NB4 (cell line): ENCODE data around the gene TRIM38.

Experiments
- DNase-seq: peaks from one replicate; pipeline ENCODE4 v3.0.0; 2010; ENCODE audit warnings: low read depth
- H3K4me3 ChIP-seq: one replicate; pipeline ENCODE4 v1.5.1; 2011; ENCODE audit warnings: mild to moderate bottlenecking, low read depth, low read length, moderate library complexity
- CTCF ChIP-seq: IDR thresholded peaks from one replicate; pipeline ENCODE4 v1.5.1; 2012; ENCODE audit warnings: low read depth, low read length
- MYC ChIP-seq: IDR thresholded peaks from 2 replicates; pipeline ENCODE4 v1.6.1; 2011; ENCODE audit warnings: low read depth, low read length
- POLR2A ChIP-seq: IDR thresholded peaks from 2 replicates; pipeline ENCODE4 v1.6.1; 2011; ENCODE audit warnings: mild to moderate bottlenecking; ENCODE audit not compliant: insufficient read length; ENCODE audit errors: extremely low read depth
- TF ChIP-seq, protein P1 (sequence below): IDR thresholded peaks from 2 replicates; pipeline ENCODE4 v1.6.1; 2011; ENCODE audit warnings: low read depth, low read length

TRIM38 gene

GRCh38 chr6:26033085-26033940 lies 70.7 kb downstream of the TRIM38 start:
- DNase-seq: peak; percentile 98
- H3K4me3 ChIP-seq: peak overlapping the region; percentile 79
- TF ChIP-seq, protein P1, sequence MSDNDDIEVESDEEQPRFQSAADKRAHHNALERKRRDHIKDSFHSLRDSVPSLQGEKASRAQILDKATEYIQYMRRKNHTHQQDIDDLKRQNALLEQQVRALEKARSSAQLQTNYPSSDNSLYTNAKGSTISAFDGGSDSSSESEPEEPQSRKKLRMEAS: no peak
- peak; percentile 83 for TF ChIP-seq POLR2A

GRCh38 chr6:26033941-26034354 lies 71.3 kb downstream of the TRIM38 start:
- DNase-seq: peak; percentile 82
- TF ChIP-seq, protein P1: no peak
- no peak for TF ChIP-seq MYC
- no peak for TF ChIP-seq POLR2A
- TF ChIP-seq CTCF: no peak
- peak overlapping the region; percentile 79 for H3K4me3 ChIP-seq

DNA sequence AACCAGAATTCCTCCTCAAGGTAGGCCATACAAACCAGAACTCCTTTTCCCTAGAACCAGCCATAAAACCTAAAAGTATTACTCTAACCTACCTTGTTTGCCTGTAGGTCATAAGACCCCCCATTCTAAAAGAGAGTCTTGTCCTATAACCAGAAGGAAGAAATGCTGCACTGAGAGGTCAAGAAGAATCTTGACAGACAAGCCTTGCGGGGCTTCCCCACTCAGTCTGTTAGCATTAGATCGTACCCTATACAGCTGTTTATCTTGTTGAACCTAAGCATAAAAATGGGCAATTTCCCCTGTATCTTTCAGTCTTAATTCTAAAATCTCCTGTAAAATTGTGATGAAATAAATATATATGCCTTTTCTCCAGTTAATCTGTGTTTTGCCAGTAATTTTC lies 72.3 kb downstream of the TRIM38 start:
- no peak for DNase-seq
- no peak overlapping the region for H3K4me3 ChIP-seq
- TF ChIP-seq MYC (no peak), POLR2A (no peak), CTCF (no peak)
- TF ChIP-seq, protein P1: no peak
